GM12873 (cell line): ENCODE measurements around the gene SH2D1A.

Source experiments
- CTCF ChIP-seq: IDR thresholded peaks from 2 replicates; pipeline ENCODE4 v1.5.1; 2012; ENCODE audit warnings: low read depth, mild to moderate bottlenecking, moderate library complexity, low read length, control low read depth; ENCODE audit not compliant: insufficient read depth; ENCODE audit errors: missing control alignments

Gene SH2D1A

GRCh38 chrX:124333862-124334261 is 12.5 kb upstream of the SH2D1A start:
- TF ChIP-seq CTCF: no peak

- TF ChIP-seq CTCF: no peak
Observed at GRCh38 chrX:124335598-124335997, 10.8 kb upstream of the SH2D1A start.

- TF ChIP-seq CTCF: no peak
Observed at GRCh38 chrX:124337916-124338315, 8.4 kb upstream of the SH2D1A start.

- TF ChIP-seq CTCF: no peak
Observed at GRCh38 chrX:124338733-124339514, 7.4 kb upstream of the SH2D1A start.

- TF ChIP-seq CTCF: no peak
Observed at GRCh38 chrX:124341396-124342132, 4.8 kb upstream of the SH2D1A start.

- TF ChIP-seq CTCF: no peak
Observed at GRCh38 chrX:124342174-124342867, 4.0 kb upstream of the SH2D1A start.

- TF ChIP-seq CTCF: no peak
Observed at GRCh38 chrX:124343016-124343415, 3.3 kb upstream of the SH2D1A start.
